ENCODE results near the gene GTF3C6.

DNA sequence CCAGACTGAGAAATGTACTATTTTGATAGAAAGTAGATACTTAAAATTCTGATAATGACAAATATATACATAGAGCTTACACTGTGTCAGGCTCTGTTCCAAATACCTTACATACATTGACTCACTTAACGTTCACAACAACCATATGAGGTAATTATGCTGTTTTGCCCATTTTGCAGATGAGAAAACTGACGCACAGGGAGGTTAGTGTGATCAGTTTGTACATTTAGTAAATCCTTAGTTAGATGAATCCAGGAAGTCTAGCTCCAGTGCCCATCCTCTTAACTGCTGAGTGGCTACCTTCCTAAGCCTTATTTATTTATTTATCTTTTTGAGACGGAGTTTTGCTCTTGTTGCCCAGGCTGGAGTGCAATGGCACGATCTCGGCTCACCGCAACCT lies 23.3 kb upstream of the GTF3C6 start:
- TF ChIP-seq EZH2 (IDR thresholded peaks at IDR 0.05; ENCODE audit: borderline replicate concordance, low read depth, low read length, poor library complexity, severe bottlenecking), result no peak
- TF ChIP-seq, protein P1, sequence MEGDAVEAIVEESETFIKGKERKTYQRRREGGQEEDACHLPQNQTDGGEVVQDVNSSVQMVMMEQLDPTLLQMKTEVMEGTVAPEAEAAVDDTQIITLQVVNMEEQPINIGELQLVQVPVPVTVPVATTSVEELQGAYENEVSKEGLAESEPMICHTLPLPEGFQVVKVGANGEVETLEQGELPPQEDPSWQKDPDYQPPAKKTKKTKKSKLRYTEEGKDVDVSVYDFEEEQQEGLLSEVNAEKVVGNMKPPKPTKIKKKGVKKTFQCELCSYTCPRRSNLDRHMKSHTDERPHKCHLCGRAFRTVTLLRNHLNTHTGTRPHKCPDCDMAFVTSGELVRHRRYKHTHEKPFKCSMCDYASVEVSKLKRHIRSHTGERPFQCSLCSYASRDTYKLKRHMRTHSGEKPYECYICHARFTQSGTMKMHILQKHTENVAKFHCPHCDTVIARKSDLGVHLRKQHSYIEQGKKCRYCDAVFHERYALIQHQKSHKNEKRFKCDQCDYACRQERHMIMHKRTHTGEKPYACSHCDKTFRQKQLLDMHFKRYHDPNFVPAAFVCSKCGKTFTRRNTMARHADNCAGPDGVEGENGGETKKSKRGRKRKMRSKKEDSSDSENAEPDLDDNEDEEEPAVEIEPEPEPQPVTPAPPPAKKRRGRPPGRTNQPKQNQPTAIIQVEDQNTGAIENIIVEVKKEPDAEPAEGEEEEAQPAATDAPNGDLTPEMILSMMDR (conservative IDR thresholded peaks at IDR 0.05; ENCODE audit: low read depth, low read length), result no peak
